AG04450 (cell line): Measurements from ENCODE around the gene STAT3. TPM values are rescaled to one million over a fixed set of nuclear protein-coding genes. Genes with fewer than 3 reads are reported as not detected.

Source experiments
- CTCF ChIA-PET: fragments of 300-600, 350-600 bp; formaldehyde crosslinking; extraction: SDS; loops from one replicate; lab custom pipeline; 2022; ENCODE audit warnings: antibody characterized with exemption, inconsistent platforms; lab: Charles Lee
- POLR2A ChIA-PET: fragments of 350-600 bp; formaldehyde crosslinking; extraction: SDS; loops from one replicate; lab custom pipeline; 2021; ENCODE audit warnings: antibody characterized with exemption, inconsistent platforms; lab: Yijun Ruan, JAX
- DNase-seq: peaks from one replicate; pipeline ENCODE4 v3.0.0-alpha.2; 2011; ENCODE audit warnings: low read depth, low spot score
- H3K27ac ChIP-seq: one replicate; pipeline ENCODE4 v1.5.1; 2012; ENCODE audit warnings: low read depth, low read length, control low read depth
- H3K27me3 ChIP-seq: one replicate; pipeline ENCODE4 v1.6.0; 2012; ENCODE audit warnings: low read length; ENCODE audit not compliant: control insufficient read depth, insufficient read depth
- H3K4me3 ChIP-seq: 2 replicates; pipeline ENCODE4 v1.5.1; 2011; ENCODE audit warnings: mild to moderate bottlenecking, low read depth, low read length, control low read depth
- H3K9me3 ChIP-seq: 2 replicates; pipeline ENCODE4 v1.5.1; 2012; ENCODE audit warnings: low read length; ENCODE audit not compliant: control insufficient read depth, insufficient read depth
- CTCF ChIP-seq: IDR thresholded peaks from 2 replicates; pipeline ENCODE4 v1.5.1; 2011; ENCODE audit warnings: low read depth, low read length, control low read depth, inconsistent platforms
- polyA plus RNA-seq: library from polyadenylated mRNA; depleted of rRNA; stranded (reverse); fragments of >200 nt; gene quantifications from 2 replicates; pipeline ENCODE4 v1.2.3, GENCODE V29; 2011

Gene STAT3
- polyA plus RNA-seq, 1 experiment = 77.1 TPM

- CTCF ChIA-PET = interaction anchor here (0.6 to 4.7 kb wide), 5 partner anchors 89 to 291 kb away, joined by 3 to 24 read pairs (median 11); partner anchors contain the start of gene NKIRAS2
- POLR2A ChIA-PET = interaction anchor here (0.6 to 2.1 kb wide), 7 partner anchors 24 to 209 kb away, joined by 3 to 8 read pairs (median 3); partner anchors contain the start of gene CAVIN1
- peak overlapping the region; percentile 81 for H3K27ac ChIP-seq
- DNase-seq = peak; percentile 86
- no peak overlapping the region for H3K4me3 ChIP-seq
- no peaks in the 10 kb centered on the region for H3K27me3 ChIP-seq
- no peak for TF ChIP-seq CTCF
- no peaks in the 10 kb centered on the region for H3K9me3 ChIP-seq
Measured at GRCh38 chr17:42311240-42312034, 76.8 kb downstream of the STAT3 start.

GRCh38 chr17:42310787-42311215, 77.4 kb downstream of the STAT3 start:
- TF ChIP-seq CTCF = no peak
- Histone ChIP-seq H3K27me3 (no peaks in the 10 kb centered on the region), H3K4me3 (no peak overlapping the region), H3K27ac (peak overlapping the region; percentile 81), H3K9me3 (no peaks in the 10 kb centered on the region)
- ChIA-PET POLR2A (interaction anchor here (0.7 to 1.2 kb wide), 2 partner anchors 88 to 89 kb away, joined by 3 to 4 read pairs; no protein-coding TSS in a partner anchor), CTCF (interaction anchor here (2.4 to 4.7 kb wide), 3 partner anchors 88 to 216 kb away, joined by 11 to 24 read pairs (median 11); no protein-coding TSS in a partner anchor)
- DNase-seq = no peak

- no peak overlapping the region for H3K4me3 ChIP-seq
- H3K27me3 ChIP-seq = no peaks in the 10 kb centered on the region
- no peak overlapping the region for H3K27ac ChIP-seq
- H3K9me3 ChIP-seq = no peaks in the 10 kb centered on the region
- TF ChIP-seq CTCF = 0 out of 2 replicates have a peak, but pooled peaks have one; percentile 3
- CTCF ChIA-PET = interaction anchor here (0.9 to 4.7 kb wide), 5 partner anchors 14 to 217 kb away, joined by 3 to 24 read pairs (median 11); no protein-coding TSS in a partner anchor
- DNase-seq = no peak
- POLR2A ChIA-PET = interaction anchor here (0.6 to 0.8 kb wide), 2 partner anchors 8 to 215 kb away, joined by 3 to 4 read pairs; no protein-coding TSS in a partner anchor
Measured at GRCh38 chr17:42309986-42310786, 78.1 kb downstream of the STAT3 start.

- ChIA-PET POLR2A (interaction anchor here (0.6 to 1.1 kb wide), 2 partner anchors 23 to 216 kb away, joined by 3 to 5 read pairs; no protein-coding TSS in a partner anchor), CTCF (interaction anchor here (0.9 to 4.7 kb wide), 3 partner anchors 15 to 97 kb away, joined by 3 to 24 read pairs (median 3); no protein-coding TSS in a partner anchor)
- no peaks in the 10 kb centered on the region for H3K9me3 ChIP-seq
- no peak overlapping the region for H3K27ac ChIP-seq
- no peak overlapping the region for H3K4me3 ChIP-seq
- no peaks in the 10 kb centered on the region for H3K27me3 ChIP-seq
- TF ChIP-seq CTCF = no peak
- DNase-seq = no peak
Measured at GRCh38 chr17:42309142-42309541, 79.1 kb downstream of the STAT3 start.
